NK-92 (cell line): ENCODE results near the gene KLF9.
"Not testable (repeated sequence)": the region's sequence is repeated elsewhere in the genome, so short reads cannot be mapped to it uniquely, and the experiment has no call there.

ENCODE experiments used
- DNase-seq: peaks from one replicate; lab custom pipeline; 2025; ENCODE audit not compliant: unreplicated experiment; lab: John Stamatoyannopoulos, UW

The KLF9 gene

GRCh38 chr9:70405808-70406433 is 8.5 kb downstream of the KLF9 start:
- no peak for DNase-seq

- DNase-seq: no peak
These were observed 10.2 kb downstream of the KLF9 start for GRCh38 chr9:70404261-70404660.

GRCh38 chr9:70403618-70404025 is 10.8 kb downstream of the KLF9 start:
- DNase-seq: no peak

- DNase-seq: no peak
These were observed 11.3 kb downstream of the KLF9 start for GRCh38 chr9:70403166-70403565.

GRCh38 chr9:70402213-70402612 is 12.2 kb downstream of the KLF9 start:
- DNase-seq: no peak

GRCh38 chr9:70401241-70401640 is 13.2 kb downstream of the KLF9 start:
- DNase-seq: not testable (repeated sequence)

GRCh38 chr9:70400107-70400892 is 14.2 kb downstream of the KLF9 start:
- DNase-seq: no peak

GRCh38 chr9:70399141-70399540 is 15.3 kb downstream of the KLF9 start:
- DNase-seq: no peak

- DNase-seq: no peak
These were observed 16.3 kb downstream of the KLF9 start for GRCh38 chr9:70398145-70398556.

- no peak for DNase-seq
These were observed 18.8 kb downstream of the KLF9 start for GRCh38 chr9:70395652-70396051.

GRCh38 chr9:70392850-70393249 is 21.6 kb downstream of the KLF9 start:
- DNase-seq: no peak

- no peak for DNase-seq
These were observed 22.3 kb downstream of the KLF9 start for GRCh38 chr9:70392189-70392588.

- DNase-seq: no peak
These were observed 23.5 kb downstream of the KLF9 start for GRCh38 chr9:70390933-70391341.

- DNase-seq: no peak
These were observed 24.7 kb downstream of the KLF9 start for GRCh38 chr9:70389621-70390266.

GRCh38 chr9:70389188-70389587 is 25.3 kb downstream of the KLF9 start:
- DNase-seq: no peak

GRCh38 chr9:70387663-70388062 is 26.8 kb downstream of the KLF9 start:
- no peak for DNase-seq

- DNase-seq: no peak
These were observed 29.0 kb downstream of the KLF9 start for GRCh38 chr9:70385426-70385825.

- DNase-seq: no peak
These were observed 31.5 kb downstream of the KLF9 start for GRCh38 chr9:70382709-70383605.

- DNase-seq: no peak
These were observed 32.3 kb downstream of the KLF9 start for GRCh38 chr9:70382046-70382708.

- no peak for DNase-seq
These were observed 39.4 kb downstream of the KLF9 start for GRCh38 chr9:70374962-70375618.
